ENCODE results near the gene SOSTDC1.

SOSTDC1 gene

DNA sequence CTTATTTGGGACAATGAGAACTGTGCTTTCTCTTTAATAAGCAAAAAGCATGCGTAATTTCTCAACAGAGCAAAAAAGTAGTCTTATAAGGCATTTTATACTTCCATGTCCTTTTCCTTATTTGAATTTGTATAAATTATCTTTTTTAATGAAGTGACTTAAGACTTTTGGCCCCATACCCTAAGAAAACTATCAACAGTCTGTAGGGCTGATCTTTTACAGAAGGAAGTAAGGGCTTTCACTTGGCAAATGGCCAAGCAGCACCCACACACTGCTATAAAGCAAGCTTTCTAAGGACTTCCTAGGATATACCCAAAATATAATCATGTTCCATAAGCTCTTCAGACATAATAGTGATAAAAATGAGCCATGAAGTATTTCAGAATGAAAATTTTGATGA is 47.6 kb downstream of the SOSTDC1 start:
- DNase-seq: no peak

DNA sequence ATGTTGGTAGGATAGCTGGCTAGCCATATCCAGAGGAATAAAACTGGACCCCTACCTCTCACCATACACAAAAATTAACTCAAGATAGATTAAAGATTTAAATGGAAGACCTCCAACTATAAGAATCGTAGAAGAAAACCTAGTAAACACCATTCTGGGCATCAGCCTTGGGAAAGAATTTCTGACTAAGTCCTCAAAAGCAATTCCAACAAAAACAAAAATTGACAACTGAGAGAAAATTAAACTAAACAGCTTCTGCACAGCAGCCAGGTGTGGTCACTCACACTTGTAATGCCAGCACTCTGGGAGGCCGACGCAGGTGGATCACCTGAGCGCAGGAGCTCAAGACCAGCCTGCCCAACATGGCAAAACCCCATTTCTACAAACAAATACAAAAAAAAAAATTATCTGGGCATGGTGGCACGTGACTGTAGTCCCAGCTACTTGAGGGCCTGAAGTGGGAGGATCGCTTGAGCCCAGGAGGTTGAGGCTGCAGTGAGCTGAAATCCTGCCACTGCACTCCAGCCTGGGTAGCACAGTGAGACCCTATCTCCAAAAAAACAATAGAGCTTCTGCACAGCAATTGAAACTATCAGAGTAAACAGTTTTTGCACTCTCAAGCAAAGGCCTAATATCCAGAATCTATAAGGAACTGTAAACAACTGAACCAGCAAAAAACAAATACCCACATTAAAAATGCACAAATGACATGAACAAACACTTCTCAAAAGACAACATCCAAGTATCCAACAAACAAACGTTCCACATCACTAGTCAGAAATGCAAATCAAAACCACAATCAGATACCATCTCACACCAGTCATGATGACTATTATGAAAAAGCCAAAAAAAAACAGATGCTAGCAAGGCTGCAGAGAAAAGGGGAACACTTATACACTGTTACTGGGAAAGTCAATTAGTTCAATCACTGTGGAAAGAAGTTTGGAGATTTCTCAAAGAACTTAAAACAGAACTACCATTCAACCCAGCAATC is 49.0 kb downstream of the SOSTDC1 start:
- no peak for DNase-seq

DNA sequence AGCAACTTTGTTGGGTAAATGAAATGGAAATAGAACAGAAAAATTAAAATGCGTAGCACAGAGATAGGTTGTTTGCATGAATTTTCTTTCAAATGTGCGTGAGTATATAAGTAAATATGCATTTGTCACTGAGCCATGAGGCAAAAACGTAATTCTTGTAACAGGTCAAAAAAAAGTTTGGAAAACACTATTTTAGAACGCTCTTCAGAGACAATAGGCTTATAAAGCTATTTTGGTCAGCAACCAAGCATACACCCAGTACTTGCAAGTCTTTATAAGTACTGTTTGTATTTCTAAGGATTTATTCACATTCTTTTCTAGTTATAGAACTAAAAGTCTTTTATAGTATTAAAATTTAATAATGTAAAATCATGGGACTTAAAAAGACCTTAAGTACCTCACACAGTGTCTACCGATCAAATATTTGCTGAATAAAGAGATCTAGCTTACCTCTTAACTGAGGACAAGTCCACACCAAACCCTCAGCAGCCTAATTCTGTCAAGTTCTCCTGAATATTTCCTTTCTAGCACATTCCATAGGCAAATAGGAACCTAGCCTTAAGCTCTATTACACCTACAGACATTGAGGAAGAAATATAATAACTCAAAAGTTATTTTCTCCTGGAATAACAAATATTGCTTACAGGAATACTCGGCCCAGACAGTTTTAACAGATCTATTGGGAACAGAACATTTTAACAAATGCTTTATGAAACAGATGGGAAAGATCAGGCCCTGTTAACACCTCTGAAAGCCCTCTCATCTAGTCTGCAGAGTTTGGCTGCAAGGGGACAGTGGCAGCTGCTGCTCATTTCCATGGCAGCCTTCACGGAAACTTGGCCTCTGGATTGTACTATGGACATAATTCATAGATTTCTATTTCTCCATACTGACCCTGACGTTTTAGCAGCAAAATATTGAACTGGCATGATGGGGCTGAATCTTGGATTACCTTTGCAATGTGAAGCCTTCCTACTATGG is 53.0 kb downstream of the SOSTDC1 start:
- no peak for DNase-seq
